SK-N-SH treated with all-trans-retinoic acid at 6 μM for 48 hours (cell line): Measurements from ENCODE around the gene XBP1.

Experiments
- ARNTL ChIP-seq: fragments of 450-650 bp; formaldehyde crosslinking; IDR thresholded peaks from 2 replicates; pipeline ENCODE4 v1.5.0; 2020; ENCODE audit warnings: low read depth, mild to moderate bottlenecking, moderate library complexity, borderline replicate concordance
- BACH2 ChIP-seq: fragments of 250-450 bp; sonication (Bioruptor Pico); IDR thresholded peaks from 2 replicates; pipeline ENCODE4 v1.9.0; 2021; ENCODE audit warnings: mild to moderate bottlenecking, borderline replicate concordance
- CREB5 ChIP-seq: fragments of 250-450 bp; sonication (Bioruptor Pico); IDR thresholded peaks from 2 replicates; pipeline ENCODE4 v1.5.1; 2020; ENCODE audit warnings: low read depth, mild to moderate bottlenecking, moderate library complexity
- CSRNP3 ChIP-seq: fragments of 250-450 bp; sonication (Bioruptor Pico); IDR thresholded peaks from 2 replicates; pipeline ENCODE4 v1.5.1; 2021; ENCODE audit warnings: mild to moderate bottlenecking, moderate library complexity
- OSR1 ChIP-seq: fragments of 250-450 bp; sonication (Bioruptor Pico); IDR thresholded peaks from 2 replicates; pipeline ENCODE4 v1.8.0; 2022; ENCODE audit warnings: moderate library complexity, mild to moderate bottlenecking, inconsistent platforms
- PATZ1 ChIP-seq: fragments of 250-450 bp; sonication (Bioruptor Pico); IDR thresholded peaks from 2 replicates; pipeline ENCODE4 v1.8.0; 2020; ENCODE audit warnings: mild to moderate bottlenecking, moderate library complexity, borderline replicate concordance
- POU6F1 ChIP-seq: fragments of 250-450 bp; sonication (Bioruptor Pico); IDR thresholded peaks from 2 replicates; pipeline ENCODE4 v1.8.0; 2021; ENCODE audit warnings: low read depth, mild to moderate bottlenecking, moderate library complexity, borderline replicate concordance
- PPARA ChIP-seq: fragments of 250-450 bp; sonication (Bioruptor Pico); IDR thresholded peaks from 2 replicates; pipeline ENCODE4 v1.5.0; 2020; ENCODE audit warnings: mild to moderate bottlenecking, borderline replicate concordance
- RARB ChIP-seq: fragments of 250-450 bp; sonication (Bioruptor Pico); IDR thresholded peaks from 2 replicates; pipeline ENCODE4 v1.8.0; 2021; ENCODE audit warnings: mild to moderate bottlenecking, moderate library complexity
- SNAI2 ChIP-seq: fragments of 250-450 bp; sonication (Bioruptor Pico); IDR thresholded peaks from 2 replicates; pipeline ENCODE4 v1.5.0; 2020; ENCODE audit warnings: mild to moderate bottlenecking, moderate library complexity
- TSHZ2 ChIP-seq: fragments of 250-450 bp; sonication (Bioruptor Pico); IDR thresholded peaks from 2 replicates; pipeline ENCODE4 v1.5.0; 2020; ENCODE audit warnings: mild to moderate bottlenecking, moderate library complexity
- ZFP3 ChIP-seq: fragments of 250-450 bp; sonication (Bioruptor Pico); IDR thresholded peaks from 2 replicates; pipeline ENCODE4 v1.5.0; 2020; ENCODE audit warnings: mild to moderate bottlenecking, moderate library complexity
- ZFP30 ChIP-seq: fragments of 450-650 bp; formaldehyde crosslinking; IDR thresholded peaks from 2 replicates; pipeline ENCODE4 v1.5.0; 2022; ENCODE audit warnings: mild to moderate bottlenecking, moderate library complexity

GRCh38 chr22:28799606-28800307, 612 bp downstream of the XBP1 start:
- TF ChIP-seq ZFP3, result no peak
- no peak for TF ChIP-seq BACH2 (CRISPR knock-in tag)
- TF ChIP-seq ARNTL, result no peak
- TF ChIP-seq POU6F1 (CRISPR knock-in tag), result no peak
- no peak for TF ChIP-seq RARB (CRISPR knock-in tag)
- TF ChIP-seq ZFP30 (CRISPR knock-in tag), result no peak
- no peak for TF ChIP-seq SNAI2
- no peak for TF ChIP-seq PATZ1 (CRISPR knock-in tag)
- no peak for TF ChIP-seq CREB5 (CRISPR knock-in tag)
- TF ChIP-seq TSHZ2 (CRISPR knock-in tag), result no peak
- TF ChIP-seq OSR1 (CRISPR knock-in tag), result no peak
- TF ChIP-seq PPARA (CRISPR knock-in tag), result no peak
- no peak for TF ChIP-seq CSRNP3 (CRISPR knock-in tag)
